GM21576 (cell line): Measurements from ENCODE around the gene VTI1A.
"Not testable (repeated sequence)": the region's sequence is repeated elsewhere in the genome, so short reads cannot be mapped to it uniquely, and the experiment has no call there.

Experiments
- ATAC-seq: cut with Tn5 transposase; IDR thresholded peaks from one replicate; pipeline ENCODE4 v1.9.1; 2021; ENCODE audit warnings: mild to moderate bottlenecking, moderate library complexity; ENCODE audit not compliant: unreplicated experiment

The VTI1A gene

GRCh38 chr10:112585960-112586359, 138.9 kb downstream of the VTI1A start:
- ATAC-seq = no peak

GRCh38 chr10:112587729-112588128, 140.7 kb downstream of the VTI1A start:
- no peak for ATAC-seq

GRCh38 chr10:112588225-112588990, 141.4 kb downstream of the VTI1A start:
- ATAC-seq = no peak

- no peak for ATAC-seq
Measured at GRCh38 chr10:112589081-112589480, 142.1 kb downstream of the VTI1A start.

- ATAC-seq = not testable (repeated sequence)
Measured at GRCh38 chr10:112590786-112591185, 143.8 kb downstream of the VTI1A start.

GRCh38 chr10:112593023-112593422, 146.0 kb downstream of the VTI1A start:
- no peak for ATAC-seq

- ATAC-seq = no peak
Measured at GRCh38 chr10:112601214-112602090, 154.4 kb downstream of the VTI1A start.

- ATAC-seq = no peak
Measured at GRCh38 chr10:112603062-112603461, 156.0 kb downstream of the VTI1A start.

- ATAC-seq = no peak
Measured at GRCh38 chr10:112605063-112605462, 158.0 kb downstream of the VTI1A start.

GRCh38 chr10:112607506-112607905, 160.5 kb downstream of the VTI1A start:
- no peak for ATAC-seq

- no peak for ATAC-seq
Measured at GRCh38 chr10:112613620-112614019, 166.6 kb downstream of the VTI1A start.

GRCh38 chr10:112614072-112614471, 167.1 kb downstream of the VTI1A start:
- ATAC-seq = no peak

GRCh38 chr10:112614586-112614985, 167.6 kb downstream of the VTI1A start:
- no peak for ATAC-seq

- ATAC-seq = no peak
Measured at GRCh38 chr10:112615269-112615668, 168.3 kb downstream of the VTI1A start.

- no peak for ATAC-seq
Measured at GRCh38 chr10:112616647-112617046, 169.6 kb downstream of the VTI1A start.

- no peak for ATAC-seq
Measured at GRCh38 chr10:112618814-112619213, 171.8 kb downstream of the VTI1A start.

- no peak for ATAC-seq
Measured at GRCh38 chr10:112619556-112619955, 172.5 kb downstream of the VTI1A start.

- no peak for ATAC-seq
Measured at GRCh38 chr10:112622786-112623185, 175.8 kb downstream of the VTI1A start.

- ATAC-seq = no peak
Measured at GRCh38 chr10:112624546-112625048, 177.6 kb downstream of the VTI1A start.

- ATAC-seq = no peak
Measured at GRCh38 chr10:112628951-112629609, 182.1 kb downstream of the VTI1A start.
